K562 (cell line): ENCODE data around the gene DBNDD2. TPM values are rescaled to one million over a fixed set of nuclear protein-coding genes. Genes with fewer than 3 reads are reported as not detected.

Experiments
- BRCA1 ChIP-seq, 2 experiments: fragments of 450-650 bp in 1 of 2; sonication (generic) in 1 of 2; formaldehyde crosslinking in 1 of 2; IDR thresholded peaks; 2 replicates each; pipeline versions ENCODE4 v1.5.0 to v1.6.1; 2017 to 2020; ENCODE audit warnings: mild to moderate bottlenecking in 1 of 2, missing genetic modification reagents in 1 of 2
- CBX3 ChIP-seq, 2 experiments: IDR thresholded peaks; 1 replicate in 1 of 2; 2 replicates in 1 of 2; pipeline ENCODE4 v1.6.1; 2012; ENCODE audit warnings: inconsistent platforms in 2 of 2, low read length in 2 of 2, borderline replicate concordance in 1 of 2, control low read depth in 1 of 2
- ESRRA ChIP-seq: fragments of 450-650 bp; IDR thresholded peaks from 2 replicates; pipeline ENCODE4 v1.6.1; 2014; ENCODE audit warnings: low read depth, mild to moderate bottlenecking, moderate library complexity, borderline replicate concordance
- FOXA3 ChIP-seq, 2 experiments: fragments of 450-650 bp in 1 of 2; sonication (generic) in 1 of 2; formaldehyde crosslinking; IDR thresholded peaks in 1 of 2; conservative IDR thresholded peaks in 1 of 2; 2 replicates each; pipeline versions ENCODE4 v1.4.0 to v1.8.0; 2020 to 2022; ENCODE audit warnings: mild to moderate bottlenecking in 2 of 2, missing genetic modification reagents in 1 of 2
- GABPB2 ChIP-seq: fragments of 250-450 bp; sonication (Bioruptor Pico); conservative IDR thresholded peaks from 2 replicates; pipeline ENCODE4 v1.5.1; 2021; ENCODE audit warnings: mild to moderate bottlenecking
- HMGN3 ChIP-seq: IDR thresholded peaks from 2 replicates; pipeline ENCODE4 v1.6.1; 2011; ENCODE audit warnings: borderline replicate concordance, low read depth, mild to moderate bottlenecking, mixed read lengths, low read length; ENCODE audit not compliant: insufficient read length; ENCODE audit errors: extremely low read depth
- KAT7 ChIP-seq: sonication (generic); formaldehyde crosslinking; IDR thresholded peaks from 2 replicates; pipeline ENCODE4 v1.8.0; 2022; ENCODE audit warnings: missing genetic modification reagents, mild to moderate bottlenecking, borderline replicate concordance
- KDM5B ChIP-seq: fragments of 200-600 bp; sonication (generic); IDR thresholded peaks from 2 replicates; pipeline ENCODE4 v1.6.1; 2012; ENCODE audit warnings: low read depth, mild to moderate bottlenecking, moderate library complexity, low read length, control low read depth, inconsistent platforms; ENCODE audit not compliant: insufficient replicate concordance
- KLF10 ChIP-seq: fragments of 250-450 bp; sonication (Bioruptor Pico); IDR thresholded peaks from 2 replicates; pipeline ENCODE4 v1.6.1; 2021; ENCODE audit warnings: matching md5 sums
- L3MBTL2 ChIP-seq: fragments of 450-650 bp; IDR thresholded peaks from 2 replicates; pipeline ENCODE4 v1.6.1; 2016; ENCODE audit warnings: mild to moderate bottlenecking, moderate library complexity
- NFRKB ChIP-seq: fragments of 450-650 bp; IDR thresholded peaks from 2 replicates; pipeline ENCODE4 v1.6.1; 2016; ENCODE audit warnings: low read depth
- NR1H2 ChIP-seq: sonication (generic); formaldehyde crosslinking; IDR thresholded peaks from 2 replicates; pipeline ENCODE4 v1.4.0; 2020; ENCODE audit warnings: mild to moderate bottlenecking, missing genetic modification reagents
- POLR2A ChIP-seq: fragments of 450-650 bp; conservative IDR thresholded peaks from 2 replicates; pipeline ENCODE4 v1.6.1; 2016
- PTTG1 ChIP-seq: fragments of 450-650 bp; IDR thresholded peaks from 2 replicates; pipeline ENCODE4 v1.6.1; 2016; ENCODE audit warnings: low read depth, mild to moderate bottlenecking, missing genetic modification characterization, missing compliant biosample characterization
- SMAD4 ChIP-seq: fragments of 250-450 bp; sonication (Bioruptor Pico); conservative IDR thresholded peaks from 2 replicates; pipeline ENCODE4 v1.8.0; 2021; ENCODE audit warnings: inconsistent platforms, mild to moderate bottlenecking, moderate library complexity
- STAT5A ChIP-seq: IDR thresholded peaks from 2 replicates; pipeline ENCODE4 v1.6.1; 2012; ENCODE audit warnings: low read length, inconsistent platforms, borderline replicate concordance
- TSC22D4 ChIP-seq: fragments of 450-650 bp; IDR thresholded peaks from 2 replicates; pipeline ENCODE4 v1.6.1; 2016; ENCODE audit warnings: missing genetic modification characterization, missing biosample characterization, control low read depth
- ZNF239 ChIP-seq: fragments of 250-450 bp; sonication (Bioruptor Pico); IDR thresholded peaks from 2 replicates; pipeline ENCODE4 v1.4.0; 2020; ENCODE audit warnings: mild to moderate bottlenecking
- ZNF280A ChIP-seq: fragments of 450-650 bp; IDR thresholded peaks from 2 replicates; pipeline ENCODE4 v1.6.1; 2018; ENCODE audit warnings: mild to moderate bottlenecking, low read depth; ENCODE audit not compliant: partially characterized antibody
- ZNF695 ChIP-seq: fragments of 450-650 bp; formaldehyde crosslinking; IDR thresholded peaks from 2 replicates; pipeline ENCODE4 v1.4.0; 2020; ENCODE audit warnings: mild to moderate bottlenecking, moderate library complexity
- ZNF699 ChIP-seq: fragments of 250-450 bp; sonication (Bioruptor Pico); IDR thresholded peaks from 2 replicates; pipeline ENCODE4 v1.8.0; 2021; ENCODE audit warnings: mild to moderate bottlenecking, moderate library complexity; ENCODE audit not compliant: insufficient replicate concordance
- polyA plus RNA-seq, 8 experiments: library from polyadenylated mRNA; depleted of rRNA in 4 of 8; stranded (reverse) in 5 of 8; unstranded in 3 of 8; fragments of >200 nt; fragmentation: Nextera tagmentation in 2 of 8; fragmentation: Illumina TruSeq in 1 of 8; extraction: Ambion mirVana in 2 of 8; extraction: Trizol in 1 of 8; gene quantifications; 2 replicates each; pipeline versions ENCODE4 v1.2.1 to v1.2.3, GENCODE V29; 2011 to 2014; ENCODE audit warnings: inconsistent platforms in 1 of 8, missing spikeins in 1 of 8
- total RNA-seq, 7 experiments: library from RNA; depleted of rRNA in 6 of 7; stranded (reverse); fragments of >200 nt in 6 of 7; fragmentation: Illumina TruSeq in 2 of 7; extraction: Trizol in 2 of 7; gene quantifications; 2 replicates each; pipeline versions ENCODE4 v1.2.1 to v1.2.3, GENCODE V29; 2011 to 2021; ENCODE audit warnings: low replicate concordance in 1 of 7
- TF ChIP-seq, protein P1 (sequence below): sonication (generic); formaldehyde crosslinking; IDR thresholded peaks from 2 replicates; pipeline ENCODE4 v1.8.0; 2022; ENCODE audit warnings: mild to moderate bottlenecking, missing genetic modification reagents

DBNDD2 gene
- total and polyA plus RNA-seq, 9 of the 15 experiments (the other 6 are each of a cell fraction or from before 2014, with no cell fraction given): 12.8 to 64.0 (median 35.8) TPM

DNA sequence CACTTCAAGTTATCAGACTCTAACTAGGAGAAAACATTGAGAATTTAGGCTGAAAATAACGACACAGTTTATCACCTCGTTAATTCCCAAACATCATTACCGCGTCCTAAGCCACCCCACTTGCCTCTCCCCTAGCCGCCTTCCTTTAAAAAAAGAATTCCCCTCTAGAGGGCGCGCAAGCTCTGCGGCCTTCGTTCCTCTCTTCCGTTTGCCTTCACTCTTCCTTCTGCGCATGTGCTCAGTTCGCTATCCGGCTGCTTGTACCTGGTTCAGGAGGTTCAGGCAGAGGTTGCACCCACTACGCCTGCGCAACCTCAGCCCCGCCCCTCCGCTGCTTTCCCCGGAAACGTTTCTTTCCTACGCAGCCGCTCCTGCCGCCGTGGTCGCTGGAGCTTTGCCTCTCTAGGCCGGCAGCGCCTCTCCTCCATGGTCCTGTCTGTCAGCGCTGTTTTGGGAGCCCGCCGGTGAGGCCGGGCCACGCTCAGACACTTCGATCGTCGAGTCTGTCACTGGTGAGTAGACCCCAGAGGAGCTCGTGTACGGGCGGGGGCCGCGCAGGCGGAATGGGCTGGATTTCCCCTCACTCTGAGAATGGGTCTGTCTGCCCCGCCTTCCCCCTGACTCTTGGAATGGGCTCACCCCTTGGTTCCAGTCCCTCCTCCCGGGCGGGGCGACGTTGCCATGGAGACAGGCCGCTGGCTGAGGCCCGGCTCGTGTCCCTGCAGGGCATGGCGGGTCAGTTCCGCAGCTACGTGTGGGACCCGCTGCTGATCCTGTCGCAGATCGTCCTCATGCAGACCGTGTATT, 45.1 kb upstream of the DBNDD2 start, which contains the start of gene SYS1 (continued):
- TF ChIP-seq, protein P1, sequence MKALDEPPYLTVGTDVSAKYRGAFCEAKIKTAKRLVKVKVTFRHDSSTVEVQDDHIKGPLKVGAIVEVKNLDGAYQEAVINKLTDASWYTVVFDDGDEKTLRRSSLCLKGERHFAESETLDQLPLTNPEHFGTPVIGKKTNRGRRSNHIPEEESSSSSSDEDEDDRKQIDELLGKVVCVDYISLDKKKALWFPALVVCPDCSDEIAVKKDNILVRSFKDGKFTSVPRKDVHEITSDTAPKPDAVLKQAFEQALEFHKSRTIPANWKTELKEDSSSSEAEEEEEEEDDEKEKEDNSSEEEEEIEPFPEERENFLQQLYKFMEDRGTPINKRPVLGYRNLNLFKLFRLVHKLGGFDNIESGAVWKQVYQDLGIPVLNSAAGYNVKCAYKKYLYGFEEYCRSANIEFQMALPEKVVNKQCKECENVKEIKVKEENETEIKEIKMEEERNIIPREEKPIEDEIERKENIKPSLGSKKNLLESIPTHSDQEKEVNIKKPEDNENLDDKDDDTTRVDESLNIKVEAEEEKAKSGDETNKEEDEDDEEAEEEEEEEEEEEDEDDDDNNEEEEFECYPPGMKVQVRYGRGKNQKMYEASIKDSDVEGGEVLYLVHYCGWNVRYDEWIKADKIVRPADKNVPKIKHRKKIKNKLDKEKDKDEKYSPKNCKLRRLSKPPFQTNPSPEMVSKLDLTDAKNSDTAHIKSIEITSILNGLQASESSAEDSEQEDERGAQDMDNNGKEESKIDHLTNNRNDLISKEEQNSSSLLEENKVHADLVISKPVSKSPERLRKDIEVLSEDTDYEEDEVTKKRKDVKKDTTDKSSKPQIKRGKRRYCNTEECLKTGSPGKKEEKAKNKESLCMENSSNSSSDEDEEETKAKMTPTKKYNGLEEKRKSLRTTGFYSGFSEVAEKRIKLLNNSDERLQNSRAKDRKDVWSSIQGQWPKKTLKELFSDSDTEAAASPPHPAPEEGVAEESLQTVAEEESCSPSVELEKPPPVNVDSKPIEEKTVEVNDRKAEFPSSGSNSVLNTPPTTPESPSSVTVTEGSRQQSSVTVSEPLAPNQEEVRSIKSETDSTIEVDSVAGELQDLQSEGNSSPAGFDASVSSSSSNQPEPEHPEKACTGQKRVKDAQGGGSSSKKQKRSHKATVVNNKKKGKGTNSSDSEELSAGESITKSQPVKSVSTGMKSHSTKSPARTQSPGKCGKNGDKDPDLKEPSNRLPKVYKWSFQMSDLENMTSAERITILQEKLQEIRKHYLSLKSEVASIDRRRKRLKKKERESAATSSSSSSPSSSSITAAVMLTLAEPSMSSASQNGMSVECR: peak; percentile 81
- TF ChIP-seq NR1H2 (no peak), BRCA1 (IDR thresholded peaks at IDR 0.05) (no peak), BRCA1 (CRISPR knock-in tag; IDR thresholded peaks at IDR 0.05) (no peak), SMAD4 (CRISPR knock-in tag) (peak; percentile 85), ZNF239 (CRISPR knock-in tag) (no peak), STAT5A (no peak; the same call in 1 of the 2 replicates), FOXA3 (CRISPR knock-in tag; conservative IDR thresholded peaks at IDR 0.05 in 1 of 2, IDR thresholded peaks at IDR 0.05 in 1 of 2) (no peak), ZNF695 (CRISPR knock-in tag) (no peak), GABPB2 (no peak), ESRRA (peak; percentile 76; the same call in 1 of the 2 replicates), NFRKB (0 out of 2 replicates have a peak, but pooled peaks have one; percentile 54), KLF10 (no peak), L3MBTL2 (peak; percentile 68), CBX3 (IDR thresholded peaks at IDR 0.05; ENCODE audit: borderline replicate concordance in 1 of 2, low read length in 2 of 2) (no peak; a peak in 2 of 3 replicates), PTTG1 (tag) (no peak), KAT7 (CRISPR knock-in tag) (no peak), ZNF280A (no peak), ZNF699 (no peak), TSC22D4 (tag) (no peak), POLR2A (peak; percentile 94), KDM5B (peak; percentile 66), HMGN3 (peak; percentile 49)
